Measurements from ENCODE around the gene POU2F3.

POU2F3 gene

GRCh38 chr11:120318906-120319305 is 79.0 kb downstream of the POU2F3 start:
- WGBS, 2 experiments (ENCODE audit: insufficient coverage in 2 of 2): 85 to 87% methylated on average over 4 of the region's 4 CpGs
- H3K9me3 ChIP-seq (ENCODE audit: control insufficient read depth, low read length): no peaks in the 10 kb centered on the region

GRCh38 chr11:120324932-120325810 is 85.2 kb downstream of the POU2F3 start, which contains the start of gene TLCD5:
TLCD5 (plus strand) TSS chr11:120325299; CDS start chr11:120327442, 2,143 bp downstream.
- peaks cover 23% of the 10 kb centered on the region for H3K4me1 ChIP-seq (ENCODE audit: control insufficient read depth, insufficient read depth, low read length, poor library complexity, severe bottlenecking)
- peaks cover 20% of the 10 kb centered on the region for H3K36me3 ChIP-seq (ENCODE audit: control insufficient read depth, insufficient read depth, low read length)
- 0 to 1% methylated on average over 49 to 60 of the region's 84 CpGs for WGBS, 2 experiments (ENCODE audit: insufficient coverage in 2 of 2)
- H3K27ac ChIP-seq (ENCODE audit: low read depth, low read length, severe bottlenecking): peak within 1 kb of the TSS; percentile 84
- H3K9me3 ChIP-seq (ENCODE audit: control insufficient read depth, low read length): no peaks in the 10 kb centered on the region
- H3K4me3 ChIP-seq (ENCODE audit: extremely low read depth, insufficient read depth, low read length, poor library complexity, severe bottlenecking): peak within 1 kb of the TSS; percentile 73

More at GRCh38 chr11:120318906-120319305, 79.0 kb downstream of the POU2F3 start:
- no peaks in the 10 kb centered on the region for H3K36me3 ChIP-seq (ENCODE audit: control insufficient read depth, insufficient read depth, low read length)
- no peak overlapping the region for H3K4me3 ChIP-seq (ENCODE audit: extremely low read depth, insufficient read depth, low read length, poor library complexity, severe bottlenecking)
- H3K4me1 ChIP-seq (ENCODE audit: control insufficient read depth, insufficient read depth, low read length, poor library complexity, severe bottlenecking): peaks cover 10% of the 10 kb centered on the region
- H3K27ac ChIP-seq (ENCODE audit: low read depth, low read length, severe bottlenecking): no peak overlapping the region

DNA sequence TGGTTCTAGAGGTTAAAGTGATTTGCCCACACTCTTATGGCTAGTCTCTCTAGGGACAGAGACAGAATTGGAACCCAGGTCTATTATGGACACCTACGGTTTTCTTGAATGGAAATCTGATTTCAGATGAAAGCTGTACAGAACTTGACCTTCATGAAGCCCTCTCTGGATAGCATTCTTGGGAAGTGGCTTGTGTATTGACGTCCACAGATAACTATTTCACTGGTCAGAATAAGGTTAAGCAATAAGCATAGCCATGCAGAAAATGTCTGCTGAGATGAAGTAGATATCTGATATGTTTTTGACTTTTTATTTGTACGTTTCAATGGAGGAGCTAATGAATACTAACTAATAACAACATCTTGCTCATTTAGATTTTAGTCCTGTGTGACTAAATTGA is 86.3 kb downstream of the POU2F3 start:
- Histone ChIP-seq H3K9me3 (ENCODE audit: control insufficient read depth, low read length) (no peaks in the 10 kb centered on the region), H3K4me3 (ENCODE audit: extremely low read depth, insufficient read depth, low read length, poor library complexity, severe bottlenecking) (peak overlapping the region; percentile 73), H3K36me3 (ENCODE audit: control insufficient read depth, insufficient read depth, low read length) (peaks cover 30% of the 10 kb centered on the region), H3K27ac (ENCODE audit: low read depth, low read length, severe bottlenecking) (no peak overlapping the region), H3K4me1 (ENCODE audit: control insufficient read depth, insufficient read depth, low read length, poor library complexity, severe bottlenecking) (peaks cover 34% of the 10 kb centered on the region)
- 80 to 100% methylated on average over 1 to 2 of the region's 3 CpGs for WGBS, 2 experiments (ENCODE audit: insufficient coverage in 2 of 2)

DNA sequence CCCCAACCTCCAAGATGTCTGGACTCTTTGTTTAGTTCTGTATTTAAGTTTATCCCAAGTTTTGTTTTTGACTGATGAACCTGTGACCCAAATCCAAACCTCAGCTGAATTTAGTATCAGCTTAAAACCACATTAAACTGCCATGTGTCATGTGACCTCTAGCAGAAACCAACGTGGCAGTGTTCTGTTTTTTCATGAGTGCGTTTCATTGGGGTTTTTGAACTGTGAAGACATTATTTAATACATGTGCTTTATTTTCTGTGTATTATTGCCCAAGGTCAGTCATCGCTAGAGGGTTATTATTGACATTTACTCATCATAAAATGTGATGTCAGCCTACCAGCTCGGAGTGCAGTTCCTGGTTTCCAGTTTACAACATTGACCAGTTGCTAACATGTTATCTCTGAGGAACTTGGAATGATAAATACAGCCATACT is 86.9 kb downstream of the POU2F3 start:
- Histone ChIP-seq H3K27ac (ENCODE audit: low read depth, low read length, severe bottlenecking) (no peak overlapping the region), H3K36me3 (ENCODE audit: control insufficient read depth, insufficient read depth, low read length) (peaks cover 31% of the 10 kb centered on the region), H3K4me3 (ENCODE audit: extremely low read depth, insufficient read depth, low read length, poor library complexity, severe bottlenecking) (no peak overlapping the region), H3K4me1 (ENCODE audit: control insufficient read depth, insufficient read depth, low read length, poor library complexity, severe bottlenecking) (peaks cover 39% of the 10 kb centered on the region), H3K9me3 (ENCODE audit: control insufficient read depth, low read length) (no peaks in the 10 kb centered on the region)
- 100% methylated on average over 1 of the region's 4 CpGs; no CpG with 5 or more reads in 1 of the 2 experiments for WGBS, 2 experiments (ENCODE audit: insufficient coverage in 2 of 2)

- H3K9me3 ChIP-seq (ENCODE audit: control insufficient read depth, low read length): no peaks in the 10 kb centered on the region
- no peak overlapping the region for H3K27ac ChIP-seq (ENCODE audit: low read depth, low read length, severe bottlenecking)
- 100% methylated on average over 2 of the region's 4 CpGs for WGBS, 2 experiments (ENCODE audit: insufficient coverage in 2 of 2)
- peaks cover 44% of the 10 kb centered on the region for H3K4me1 ChIP-seq (ENCODE audit: control insufficient read depth, insufficient read depth, low read length, poor library complexity, severe bottlenecking)
- no peak overlapping the region for H3K4me3 ChIP-seq (ENCODE audit: extremely low read depth, insufficient read depth, low read length, poor library complexity, severe bottlenecking)
- peaks cover 31% of the 10 kb centered on the region for H3K36me3 ChIP-seq (ENCODE audit: control insufficient read depth, insufficient read depth, low read length)
These were observed 87.4 kb downstream of the POU2F3 start for GRCh38 chr11:120327311-120327710.

DNA sequence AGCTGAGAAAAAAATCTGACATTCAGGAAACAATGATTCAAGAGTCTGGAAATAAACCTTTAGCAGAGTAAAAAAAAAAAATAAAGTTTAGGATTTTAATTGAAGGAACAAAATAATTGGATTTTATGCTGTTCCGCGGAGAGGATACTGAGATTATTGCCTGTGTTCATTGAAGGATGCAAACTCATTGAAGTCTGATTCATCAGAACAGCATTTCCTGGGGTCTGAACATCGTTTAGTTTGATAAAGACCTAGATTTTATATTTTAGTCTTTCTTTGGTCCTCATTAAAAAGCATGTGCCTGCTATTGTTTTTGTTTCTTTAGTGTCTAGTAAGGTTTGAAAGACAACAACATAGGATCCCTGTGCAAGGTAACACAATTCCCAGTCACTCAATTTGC is 89.6 kb downstream of the POU2F3 start:
- Histone ChIP-seq H3K4me3 (ENCODE audit: extremely low read depth, insufficient read depth, low read length, poor library complexity, severe bottlenecking) (no peak overlapping the region), H3K27ac (ENCODE audit: low read depth, low read length, severe bottlenecking) (no peak overlapping the region), H3K36me3 (ENCODE audit: control insufficient read depth, insufficient read depth, low read length) (peaks cover 34% of the 10 kb centered on the region), H3K9me3 (ENCODE audit: control insufficient read depth, low read length) (no peaks in the 10 kb centered on the region), H3K4me1 (ENCODE audit: control insufficient read depth, insufficient read depth, low read length, poor library complexity, severe bottlenecking) (peaks cover 44% of the 10 kb centered on the region)
- WGBS, 2 experiments (ENCODE audit: insufficient coverage in 2 of 2): 67 to 87% methylated on average over 2 of the region's 3 CpGs

GRCh38 chr11:120330045-120330444 is 90.1 kb downstream of the POU2F3 start:
- Histone ChIP-seq H3K4me1 (ENCODE audit: control insufficient read depth, insufficient read depth, low read length, poor library complexity, severe bottlenecking) (peaks cover 45% of the 10 kb centered on the region), H3K9me3 (ENCODE audit: control insufficient read depth, low read length) (no peaks in the 10 kb centered on the region)
- 97 to 100% methylated on average over 4 to 6 of the region's 6 CpGs for WGBS, 2 experiments (ENCODE audit: insufficient coverage in 2 of 2)

DNA sequence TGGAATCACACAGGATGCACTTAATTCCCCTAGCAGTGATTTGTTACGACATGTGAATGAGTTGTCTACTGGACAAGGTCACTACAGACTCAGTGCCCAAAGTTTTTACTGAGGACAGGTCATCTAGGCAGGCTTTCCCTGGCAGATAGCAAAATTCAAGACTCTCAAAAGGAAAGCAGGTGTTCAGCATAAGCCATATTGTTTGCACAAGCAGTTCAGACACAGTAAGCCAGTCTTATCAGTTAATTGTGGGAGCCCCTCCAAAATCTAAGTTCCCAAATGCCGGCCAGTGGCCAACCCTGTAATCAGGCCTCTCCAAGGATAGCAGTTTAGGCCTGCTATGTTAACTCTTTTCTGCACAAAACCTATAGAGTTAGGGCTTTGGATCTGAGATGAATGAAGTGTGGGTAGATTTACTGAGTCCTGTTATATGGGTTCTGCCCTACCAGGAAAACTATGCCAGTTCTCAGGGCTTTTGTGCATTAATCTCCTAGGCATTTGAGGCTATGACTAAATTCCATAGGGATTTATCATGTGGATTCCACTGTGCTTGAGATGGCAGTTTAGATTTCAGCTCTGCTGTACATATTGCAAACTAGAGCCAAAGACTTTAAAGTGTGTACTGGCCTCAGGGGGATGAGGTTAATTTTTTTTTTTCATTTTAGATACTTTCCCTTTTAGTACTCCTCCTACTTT is 91.5 kb downstream of the POU2F3 start:
- H3K27ac ChIP-seq (ENCODE audit: low read depth, low read length, severe bottlenecking): peak overlapping the region; percentile 75
- no peak overlapping the region for H3K4me3 ChIP-seq (ENCODE audit: extremely low read depth, insufficient read depth, low read length, poor library complexity, severe bottlenecking)
- no peaks in the 10 kb centered on the region for H3K9me3 ChIP-seq (ENCODE audit: control insufficient read depth, low read length)
- 92 to 100% methylated on average over 1 to 2 of the region's 2 CpGs for WGBS, 2 experiments (ENCODE audit: insufficient coverage in 2 of 2)
- H3K4me1 ChIP-seq (ENCODE audit: control insufficient read depth, insufficient read depth, low read length, poor library complexity, severe bottlenecking): peaks cover 40% of the 10 kb centered on the region
- peaks cover 34% of the 10 kb centered on the region for H3K36me3 ChIP-seq (ENCODE audit: control insufficient read depth, insufficient read depth, low read length)

More at GRCh38 chr11:120330045-120330444, 90.1 kb downstream of the POU2F3 start:
- Histone ChIP-seq H3K4me3 (ENCODE audit: extremely low read depth, insufficient read depth, low read length, poor library complexity, severe bottlenecking) (no peak overlapping the region), H3K27ac (ENCODE audit: low read depth, low read length, severe bottlenecking) (no peak overlapping the region), H3K36me3 (ENCODE audit: control insufficient read depth, insufficient read depth, low read length) (peaks cover 34% of the 10 kb centered on the region)

- Histone ChIP-seq H3K4me1 (ENCODE audit: control insufficient read depth, insufficient read depth, low read length, poor library complexity, severe bottlenecking) (peaks cover 36% of the 10 kb centered on the region), H3K4me3 (ENCODE audit: extremely low read depth, insufficient read depth, low read length, poor library complexity, severe bottlenecking) (no peak overlapping the region), H3K36me3 (ENCODE audit: control insufficient read depth, insufficient read depth, low read length) (peaks cover 25% of the 10 kb centered on the region), H3K9me3 (ENCODE audit: control insufficient read depth, low read length) (no peaks in the 10 kb centered on the region), H3K27ac (ENCODE audit: low read depth, low read length, severe bottlenecking) (peak overlapping the region; percentile 3)
- 80% methylated on average over 1 of the region's 5 CpGs; no CpG with 5 or more reads in 1 of the 2 experiments for WGBS, 2 experiments (ENCODE audit: insufficient coverage in 2 of 2)
These were observed 93.1 kb downstream of the POU2F3 start for GRCh38 chr11:120332822-120333716.

- Histone ChIP-seq H3K27ac (ENCODE audit: low read depth, low read length, severe bottlenecking) (no peak overlapping the region), H3K4me1 (ENCODE audit: control insufficient read depth, insufficient read depth, low read length, poor library complexity, severe bottlenecking) (peaks cover 36% of the 10 kb centered on the region), H3K9me3 (ENCODE audit: control insufficient read depth, low read length) (no peaks in the 10 kb centered on the region), H3K4me3 (ENCODE audit: extremely low read depth, insufficient read depth, low read length, poor library complexity, severe bottlenecking) (no peak overlapping the region), H3K36me3 (ENCODE audit: control insufficient read depth, insufficient read depth, low read length) (peaks cover 20% of the 10 kb centered on the region)
- 83 to 100% methylated on average over 1 of the region's 1 CpG for WGBS, 2 experiments (ENCODE audit: insufficient coverage in 2 of 2)
These were observed 93.9 kb downstream of the POU2F3 start for GRCh38 chr11:120333801-120334200.
